ENCODE data around the gene AKAP8.
A peak's percentile ranks its signal among the peaks of the same experiment; 100 is the strongest.
"Not testable (repeated sequence)": the region's sequence is repeated elsewhere in the genome, so short reads cannot be mapped to it uniquely, and the experiment has no call there.

AKAP8 gene

DNA sequence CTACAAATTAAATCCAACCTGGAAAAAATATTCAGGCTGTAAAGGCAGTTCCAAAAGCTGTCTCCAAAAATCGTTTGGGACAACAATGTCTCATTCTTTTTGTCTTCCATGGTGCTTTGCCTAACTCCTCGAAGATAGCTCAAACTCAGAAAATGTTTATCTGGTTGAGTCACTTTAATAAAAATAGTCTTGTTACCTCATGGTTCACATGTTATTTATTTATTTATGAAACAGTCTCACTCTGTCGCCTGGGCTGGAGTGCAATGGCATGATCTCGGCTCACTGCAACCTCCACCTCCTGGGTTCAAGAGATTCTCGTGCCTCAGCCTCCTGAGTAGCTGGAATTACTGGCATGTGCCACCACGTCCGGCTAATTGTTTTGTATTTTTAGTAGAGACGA is 42.4 kb downstream of the AKAP8 start:
- no peak for DNase-seq
- H3K4me3 ChIP-seq (ENCODE audit: low read depth, low read length): no peak overlapping the region
- no peaks in the 10 kb centered on the region for H3K4me1 ChIP-seq
- TF ChIP-seq, protein P1, sequence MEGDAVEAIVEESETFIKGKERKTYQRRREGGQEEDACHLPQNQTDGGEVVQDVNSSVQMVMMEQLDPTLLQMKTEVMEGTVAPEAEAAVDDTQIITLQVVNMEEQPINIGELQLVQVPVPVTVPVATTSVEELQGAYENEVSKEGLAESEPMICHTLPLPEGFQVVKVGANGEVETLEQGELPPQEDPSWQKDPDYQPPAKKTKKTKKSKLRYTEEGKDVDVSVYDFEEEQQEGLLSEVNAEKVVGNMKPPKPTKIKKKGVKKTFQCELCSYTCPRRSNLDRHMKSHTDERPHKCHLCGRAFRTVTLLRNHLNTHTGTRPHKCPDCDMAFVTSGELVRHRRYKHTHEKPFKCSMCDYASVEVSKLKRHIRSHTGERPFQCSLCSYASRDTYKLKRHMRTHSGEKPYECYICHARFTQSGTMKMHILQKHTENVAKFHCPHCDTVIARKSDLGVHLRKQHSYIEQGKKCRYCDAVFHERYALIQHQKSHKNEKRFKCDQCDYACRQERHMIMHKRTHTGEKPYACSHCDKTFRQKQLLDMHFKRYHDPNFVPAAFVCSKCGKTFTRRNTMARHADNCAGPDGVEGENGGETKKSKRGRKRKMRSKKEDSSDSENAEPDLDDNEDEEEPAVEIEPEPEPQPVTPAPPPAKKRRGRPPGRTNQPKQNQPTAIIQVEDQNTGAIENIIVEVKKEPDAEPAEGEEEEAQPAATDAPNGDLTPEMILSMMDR (IDR thresholded peaks at IDR 0.05; ENCODE audit: low read depth, low read length): no peak
- no peaks in the 10 kb centered on the region for H3K27me3 ChIP-seq
- H3K9me3 ChIP-seq: no peaks in the 10 kb centered on the region
- H3K36me3 ChIP-seq: peaks cover 4% of the 10 kb centered on the region; the same call in 1 of the 2 replicates

- H3K4me1 ChIP-seq; H3K27me3 ChIP-seq; DNase-seq; H3K36me3 ChIP-seq; H3K4me3 ChIP-seq (ENCODE audit: low read depth, low read length); H3K9me3 ChIP-seq: not testable (repeated sequence)
These were observed 43.6 kb downstream of the AKAP8 start for GRCh38 chr19:15335992-15336391.

GRCh38 chr19:15332311-15332996 is 47.1 kb downstream of the AKAP8 start, which contains the start of gene BRD4:
TSS of gene BRD4 (minus strand) at chr19:15332539. CDS start at chr19:15273099, 59,440 bp downstream.
- Histone ChIP-seq H3K36me3 (peaks cover 4% of the 10 kb centered on the region; the same call in 1 of the 2 replicates), H3K4me1 (peaks cover 5% of the 10 kb centered on the region; the same call in 1 of the 2 replicates), H3K27me3 (no peaks in the 10 kb centered on the region), H3K9me3 (no peaks in the 10 kb centered on the region), H3K4me3 (ENCODE audit: low read depth, low read length) (peak within 1 kb of the TSS; percentile 95)
- DNase-seq: peak; percentile 84
- TF ChIP-seq, protein P1 (IDR thresholded peaks at IDR 0.05; ENCODE audit: low read depth, low read length): no peak

DNA sequence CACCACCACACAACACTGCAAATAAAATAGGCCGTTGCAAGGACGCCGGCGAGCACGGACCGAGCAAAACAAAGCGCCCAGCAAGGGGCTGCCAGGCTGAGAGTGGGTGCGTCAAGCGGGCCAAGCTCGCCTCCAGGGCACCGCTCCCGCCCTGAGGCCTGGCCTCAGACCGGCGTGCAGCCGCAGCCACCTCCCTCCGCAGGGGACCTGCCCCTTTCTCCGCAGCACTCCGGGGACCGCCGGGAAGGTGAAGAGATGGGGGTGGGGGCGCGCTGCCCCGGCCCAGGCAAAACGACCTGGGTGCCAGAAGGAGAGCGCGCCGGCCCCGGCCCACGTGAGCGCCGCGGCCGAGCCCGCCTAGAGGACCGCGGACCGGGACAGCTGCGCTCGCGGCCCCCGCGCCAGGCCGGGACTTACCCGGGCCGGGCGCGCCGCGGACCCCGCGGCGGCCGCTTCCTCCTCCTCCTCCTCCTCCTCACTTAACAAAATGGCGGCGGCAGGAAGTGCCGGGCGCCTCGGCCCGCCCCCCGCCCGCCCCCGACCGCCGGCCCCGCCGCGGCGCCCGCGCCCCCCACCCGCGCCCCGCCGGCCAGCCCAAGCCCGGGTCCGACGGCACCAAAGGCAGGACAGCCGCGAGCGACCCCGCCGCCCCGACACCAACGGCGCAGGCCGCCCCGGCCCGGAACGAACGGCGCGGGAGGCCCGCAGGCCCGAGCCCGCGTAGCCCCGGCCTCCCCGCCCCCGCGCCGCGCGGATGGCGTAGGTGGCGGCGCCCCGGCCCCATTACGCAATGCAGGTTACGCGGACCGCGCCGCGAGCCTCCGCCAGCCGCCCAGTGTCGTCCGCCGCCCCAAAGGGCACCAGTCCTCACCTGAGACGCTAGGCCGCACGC is 47.9 kb downstream of the AKAP8 start:
- peaks cover 4% of the 10 kb centered on the region; the same call in 1 of the 2 replicates for H3K36me3 ChIP-seq
- no peaks in the 10 kb centered on the region for H3K27me3 ChIP-seq
- peak; percentile 62 for DNase-seq
- H3K4me1 ChIP-seq: peaks cover 5% of the 10 kb centered on the region; the same call in 1 of the 2 replicates
- peak overlapping the region; percentile 95 for H3K4me3 ChIP-seq (ENCODE audit: low read depth, low read length)
- H3K9me3 ChIP-seq: no peaks in the 10 kb centered on the region
- TF ChIP-seq, protein P1 (IDR thresholded peaks at IDR 0.05; ENCODE audit: low read depth, low read length): no peak

DNA sequence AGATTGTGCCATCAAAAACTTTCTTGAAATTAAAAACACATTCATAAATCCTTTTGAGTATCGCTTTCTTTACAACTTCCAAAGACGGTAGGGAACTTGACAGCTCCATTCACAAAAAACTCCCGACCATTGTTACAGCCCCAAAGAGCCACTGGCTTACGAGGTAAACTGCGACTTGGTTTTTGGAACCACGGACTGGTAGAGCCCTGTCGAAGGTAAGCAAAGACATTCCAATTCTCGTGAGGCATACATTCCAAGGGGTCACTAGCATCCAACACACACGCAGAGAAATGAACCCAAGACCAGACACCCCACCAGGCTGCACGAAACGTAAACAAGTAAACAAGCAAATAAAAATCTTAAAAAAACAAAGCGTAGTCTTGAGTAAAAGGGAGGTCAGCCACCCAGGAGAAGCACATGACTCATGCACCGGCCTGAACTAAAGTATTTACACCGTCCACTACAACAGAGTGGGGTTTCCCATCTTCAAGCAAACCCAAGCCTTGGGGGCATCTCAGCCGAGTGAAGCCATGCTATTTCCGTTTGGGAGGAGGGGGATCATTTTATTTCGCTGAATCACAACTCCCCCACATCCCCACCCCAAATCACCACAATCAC is 48.7 kb downstream of the AKAP8 start:
- Histone ChIP-seq H3K4me3 (ENCODE audit: low read depth, low read length) (peak overlapping the region; percentile 95), H3K27me3 (no peaks in the 10 kb centered on the region), H3K36me3 (no peaks in the 10 kb centered on the region), H3K9me3 (no peaks in the 10 kb centered on the region), H3K4me1 (peaks cover 5% of the 10 kb centered on the region; the same call in 1 of the 2 replicates)
- no peak for DNase-seq
- TF ChIP-seq, protein P1 (IDR thresholded peaks at IDR 0.05; ENCODE audit: low read depth, low read length): no peak

- Histone ChIP-seq H3K36me3 (no peaks in the 10 kb centered on the region), H3K27me3 (no peaks in the 10 kb centered on the region), H3K4me1 (peaks cover 12% of the 10 kb centered on the region), H3K9me3 (no peaks in the 10 kb centered on the region), H3K4me3 (ENCODE audit: low read depth, low read length) (no peak overlapping the region)
- no peak for DNase-seq
- TF ChIP-seq, protein P1 (IDR thresholded peaks at IDR 0.05; ENCODE audit: low read depth, low read length): no peak
These were observed 51.3 kb downstream of the AKAP8 start for GRCh38 chr19:15328312-15328711.

Data from BE2C (cell line).